Hepatocyte (in vitro differentiated cells): Measurements from ENCODE around the gene PLXNB2. TPM values are rescaled to one million over a fixed set of nuclear protein-coding genes. Genes with fewer than 3 reads are reported as not detected.

Experiments
- DNase-seq: peaks from one replicate; pipeline ENCODE4 v3.0.0-alpha.2; 2016; ENCODE audit warnings: low spot score
- H2AFZ ChIP-seq: fragments of 200-600 bp; sonication (generic); 2 replicates; pipeline ENCODE4 v1.6.0; 2016; ENCODE audit warnings: antibody characterized with exemption, mild to moderate bottlenecking
- H3K27ac ChIP-seq: fragments of 200-600 bp; sonication (generic); 2 replicates; pipeline ENCODE4 v1.5.1; 2016; ENCODE audit warnings: mild to moderate bottlenecking
- H3K27me3 ChIP-seq: fragments of 200-600 bp; sonication (generic); 2 replicates; pipeline ENCODE4 v1.6.1; 2016
- H3K36me3 ChIP-seq: fragments of 200-600 bp; sonication (generic); replicated peaks from 2 replicates; pipeline ENCODE4 v1.5.1; 2016; ENCODE audit warnings: low read depth; ENCODE audit not compliant: insufficient read depth
- H3K4me1 ChIP-seq: fragments of 200-600 bp; sonication (generic); 2 replicates; pipeline ENCODE4 v1.5.1; 2016; ENCODE audit warnings: mild to moderate bottlenecking, moderate library complexity; ENCODE audit not compliant: insufficient read depth
- H3K4me2 ChIP-seq: fragments of 200-600 bp; sonication (generic); 2 replicates; pipeline ENCODE4 v1.6.0; 2016
- H3K4me3 ChIP-seq: fragments of 200-600 bp; sonication (generic); 2 replicates; pipeline ENCODE4 v1.5.1; 2016; ENCODE audit warnings: mild to moderate bottlenecking
- H3K79me2 ChIP-seq: fragments of 200-600 bp; sonication (generic); 2 replicates; pipeline ENCODE4 v1.6.0; 2017; ENCODE audit warnings: mild to moderate bottlenecking
- H3K9me2 ChIP-seq: fragments of 200-600 bp; sonication (generic); replicated peaks from 2 replicates; pipeline ENCODE4 v1.6.0; 2017; ENCODE audit warnings: mild to moderate bottlenecking; ENCODE audit not compliant: insufficient read depth
- H3K9me3 ChIP-seq: fragments of 200-600 bp; sonication (generic); 2 replicates; pipeline ENCODE4 v1.5.1; 2016; ENCODE audit warnings: low read depth, mild to moderate bottlenecking
- H4K20me1 ChIP-seq: fragments of 200-600 bp; sonication (generic); 2 replicates; pipeline ENCODE4 v1.6.0; 2016; ENCODE audit warnings: mild to moderate bottlenecking; ENCODE audit not compliant: insufficient read depth, poor library complexity, severe bottlenecking
- CTCF ChIP-seq: fragments of 200-600 bp; sonication (generic); IDR thresholded peaks from 2 replicates; pipeline ENCODE4 v1.5.1; 2016; ENCODE audit warnings: antibody characterized with exemption, mild to moderate bottlenecking; ENCODE audit not compliant: poor library complexity
- EZH2 ChIP-seq: fragments of 200-600 bp; sonication (generic); IDR thresholded peaks from 2 replicates; pipeline ENCODE4 v1.6.1; 2016; ENCODE audit warnings: antibody characterized with exemption, mild to moderate bottlenecking, borderline replicate concordance
- EZH2phosphoT487 ChIP-seq: fragments of 200-600 bp; sonication (generic); IDR thresholded peaks from one replicate; pipeline ENCODE4 v1.6.1; 2018; ENCODE audit warnings: antibody characterized with exemption, mild to moderate bottlenecking, low read depth, moderate library complexity; ENCODE audit not compliant: unreplicated experiment, severe bottlenecking
- WGBS: methylation state at CpG from one replicate; pipeline ENCODE4 v1.1.6; 2016; ENCODE audit warnings: low lambda C conversion rate; ENCODE audit errors: missing lambda C conversion rate; 5-methylcytosine and 5-hydroxymethylcytosine counted together
- polyA plus RNA-seq: library from polyadenylated mRNA; unstranded; fragments of >200 nt; fragmentation: Nextera tagmentation; extraction: Ambion mirVana; gene quantifications from 2 replicates; pipeline ENCODE4 v1.2.1, GENCODE V29; 2016
- total RNA-seq: library from RNA; depleted of rRNA; stranded (reverse); fragments of >200 nt; gene quantifications from 2 replicates; pipeline ENCODE4 v1.2.3, GENCODE V29; 2014

Gene PLXNB2
- total and polyA plus RNA-seq, 2 experiments from 2014 or later, result 113 to 147 TPM

GRCh38 chr22:50289942-50290630 lies 17.4 kb downstream of the PLXNB2 start:
- Histone ChIP-seq H3K4me3 (no peak overlapping the region), H3K36me3 (no peaks in the 10 kb centered on the region), H3K9me2 (no peaks in the 10 kb centered on the region), H2AFZ (no peak overlapping the region), H3K27me3 (no peaks in the 10 kb centered on the region), H3K27ac (no peak overlapping the region), H3K9me3 (no peaks in the 10 kb centered on the region), H3K4me2 (no peak overlapping the region), H3K4me1 (peaks cover 30% of the 10 kb centered on the region), H3K79me2 (peaks cover 80% of the 10 kb centered on the region), H4K20me1 (peaks cover 59% of the 10 kb centered on the region)
- no peak for DNase-seq
- TF ChIP-seq CTCF, result no peak
- WGBS, result 95% methylated on average over 37 of the region's 37 CpGs

- peaks cover 55% of the 10 kb centered on the region for H4K20me1 ChIP-seq
- no peak overlapping the region for H3K4me2 ChIP-seq
- H3K4me3 ChIP-seq, result no peak overlapping the region
- no peak for DNase-seq
- H2AFZ ChIP-seq, result no peak overlapping the region
- H3K79me2 ChIP-seq, result peaks cover 73% of the 10 kb centered on the region
- TF ChIP-seq EZH2, result no peak
- no peak for TF ChIP-seq CTCF
- H3K4me1 ChIP-seq, result peaks cover 22% of the 10 kb centered on the region
- H3K9me2 ChIP-seq, result no peaks in the 10 kb centered on the region
- no peaks in the 10 kb centered on the region for H3K9me3 ChIP-seq
- 98% methylated on average over 52 of the region's 57 CpGs for WGBS
- H3K27me3 ChIP-seq, result no peaks in the 10 kb centered on the region
- no peak overlapping the region for H3K27ac ChIP-seq
- H3K36me3 ChIP-seq, result no peaks in the 10 kb centered on the region
These were observed 18.1 kb downstream of the PLXNB2 start for GRCh38 chr22:50289151-50289941.

GRCh38 chr22:50287731-50288130 lies 19.7 kb downstream of the PLXNB2 start:
- no peak overlapping the region for H3K4me2 ChIP-seq
- no peaks in the 10 kb centered on the region for H3K27me3 ChIP-seq
- no peak overlapping the region for H2AFZ ChIP-seq
- WGBS, result over 99% methylated on average over 21 of the region's 31 CpGs
- peaks cover 45% of the 10 kb centered on the region for H4K20me1 ChIP-seq
- H3K9me2 ChIP-seq, result no peaks in the 10 kb centered on the region
- H3K4me3 ChIP-seq, result no peak overlapping the region
- no peak for TF ChIP-seq EZH2phosphoT487
- TF ChIP-seq CTCF, result no peak
- TF ChIP-seq EZH2, result no peak
- H3K27ac ChIP-seq, result no peak overlapping the region
- peaks cover 9% of the 10 kb centered on the region for H3K4me1 ChIP-seq
- H3K9me3 ChIP-seq, result no peaks in the 10 kb centered on the region
- H3K79me2 ChIP-seq, result peaks cover 59% of the 10 kb centered on the region
- no peaks in the 10 kb centered on the region for H3K36me3 ChIP-seq
- no peak for DNase-seq
